Neural progenitor cell (in vitro differentiated cells): ENCODE measurements around the gene ADM5.

Source experiments
- CTCF ChIP-seq: fragments of 200-600 bp; sonication (generic); IDR thresholded peaks from 2 replicates; pipeline ENCODE4 v1.5.1; 2017; ENCODE audit warnings: antibody characterized with exemption, mild to moderate bottlenecking
- EZH2 ChIP-seq: fragments of 200-600 bp; sonication (generic); IDR thresholded peaks from 2 replicates; pipeline ENCODE4 v1.6.1; 2017; ENCODE audit warnings: antibody characterized with exemption, mild to moderate bottlenecking, moderate library complexity
- EZH2phosphoT487 ChIP-seq: fragments of 200-600 bp; sonication (generic); IDR thresholded peaks from 2 replicates; pipeline ENCODE4 v1.6.1; 2017; ENCODE audit warnings: antibody characterized with exemption

- no peak for TF ChIP-seq CTCF
- TF ChIP-seq EZH2phosphoT487: no peak
- no peak for TF ChIP-seq EZH2
Observed at GRCh38 chr19:49642492-49643035, 46.8 kb upstream of the ADM5 start.
